Fibroblast of villous mesenchyme (primary cell): ENCODE results near the gene XDH. TPM values are rescaled to one million over a fixed set of nuclear protein-coding genes. Genes with fewer than 3 reads are reported as not detected.
A peak's percentile ranks its signal among the peaks of the same experiment; 100 is the strongest.

Source experiments
- DNase-seq: peaks from one replicate; pipeline ENCODE4 v3.0.0-alpha.2; 2010; ENCODE audit warnings: low read depth
- H3K4me3 ChIP-seq: 2 replicates; pipeline ENCODE4 v1.5.1; 2011; ENCODE audit warnings: low read depth, mild to moderate bottlenecking, low read length
- CTCF ChIP-seq: IDR thresholded peaks from 2 replicates; pipeline ENCODE4 v1.5.1; 2012; ENCODE audit warnings: low read depth, mild to moderate bottlenecking, low read length; ENCODE audit not compliant: insufficient read depth
- total RNA-seq: library from RNA; depleted of rRNA; stranded (reverse); fragments of >200 nt; gene quantifications from 2 replicates; pipeline ENCODE4 v1.2.3, GENCODE V29; 2012

The XDH gene
- total RNA-seq, 1 donor = 0.43 TPM

GRCh38 chr2:31363956-31364750, 50.4 kb downstream of the XDH start:
- no peak overlapping the region for H3K4me3 ChIP-seq
- TF ChIP-seq CTCF = no peak
- DNase-seq = no peak

GRCh38 chr2:31362581-31362980, 52.0 kb downstream of the XDH start:
- H3K4me3 ChIP-seq = no peak overlapping the region
- no peak for DNase-seq
- TF ChIP-seq CTCF = no peak

GRCh38 chr2:31359229-31359628, 55.3 kb downstream of the XDH start:
- no peak overlapping the region for H3K4me3 ChIP-seq
- no peak for DNase-seq
- no peak for TF ChIP-seq CTCF

- peak; percentile 47 for TF ChIP-seq CTCF
- DNase-seq = no peak
- no peak overlapping the region for H3K4me3 ChIP-seq
These were observed 59.7 kb downstream of the XDH start for GRCh38 chr2:31354837-31355236.

GRCh38 chr2:31353179-31353578, 61.4 kb downstream of the XDH start:
- TF ChIP-seq CTCF = no peak
- DNase-seq = no peak

GRCh38 chr2:31349684-31350083, 64.9 kb downstream of the XDH start:
- no peak for TF ChIP-seq CTCF
- no peak for DNase-seq
- H3K4me3 ChIP-seq = no peak overlapping the region

More at GRCh38 chr2:31353179-31353578, 61.4 kb downstream of the XDH start:
- H3K4me3 ChIP-seq = no peak overlapping the region

- DNase-seq = no peak
- no peak for TF ChIP-seq CTCF
- H3K4me3 ChIP-seq = no peak overlapping the region
These were observed 65.4 kb downstream of the XDH start for GRCh38 chr2:31349160-31349559.
